Karpas-422 (cell line): Measurements from ENCODE around the gene USP50. TPM values are rescaled to one million over a fixed set of nuclear protein-coding genes. Genes with fewer than 3 reads are reported as not detected.

Source experiments
- DNase-seq: peaks from one replicate; pipeline ENCODE4 v3.0.0-alpha.2; 2015
- H2AFZ ChIP-seq: fragments of 200-600 bp; sonication (generic); 2 replicates; pipeline ENCODE4 v1.6.1; 2014; ENCODE audit warnings: antibody characterized with exemption, low read length, mixed read lengths
- H3K27ac ChIP-seq: fragments of 200-600 bp; sonication (generic); 2 replicates; pipeline ENCODE4 v1.5.1; 2014; ENCODE audit warnings: mild to moderate bottlenecking, low read length, moderate library complexity
- H3K27me3 ChIP-seq: fragments of 200-600 bp; sonication (generic); 2 replicates; pipeline ENCODE4 v1.6.1; 2014; ENCODE audit warnings: low read length, mixed read lengths
- H3K36me3 ChIP-seq: fragments of 200-600 bp; sonication (generic); 2 replicates; pipeline ENCODE4 v1.6.1; 2014; ENCODE audit warnings: low read length, mixed read lengths; ENCODE audit not compliant: insufficient read depth
- H3K4me1 ChIP-seq: fragments of 200-600 bp; sonication (generic); 2 replicates; pipeline ENCODE4 v1.6.1; 2014; ENCODE audit warnings: mild to moderate bottlenecking, low read length, mixed read lengths
- H3K4me2 ChIP-seq: fragments of 200-600 bp; sonication (generic); 2 replicates; pipeline ENCODE4 v1.6.1; 2014; ENCODE audit warnings: low read length, low read depth, mild to moderate bottlenecking; ENCODE audit not compliant: poor library complexity, severe bottlenecking
- H3K4me3 ChIP-seq: fragments of 200-600 bp; sonication (generic); 2 replicates; pipeline ENCODE4 v1.5.1; 2014; ENCODE audit warnings: mild to moderate bottlenecking, antibody characterized with exemption, low read length, mixed read lengths
- H3K79me2 ChIP-seq: fragments of 200-600 bp; sonication (generic); 2 replicates; pipeline ENCODE4 v1.6.1; 2014; ENCODE audit warnings: mild to moderate bottlenecking, low read length, mixed read lengths
- H3K9ac ChIP-seq: fragments of 200-600 bp; sonication (generic); 2 replicates; pipeline ENCODE4 v1.6.0; 2014; ENCODE audit warnings: low read length
- H3K9me2 ChIP-seq: fragments of 200-600 bp; sonication (generic), shearing (Covaris generic); replicated peaks from 2 replicates; pipeline ENCODE4 v1.6.0; 2014; ENCODE audit warnings: mild to moderate bottlenecking, low read length, moderate library complexity; ENCODE audit not compliant: insufficient read depth
- H3K9me3 ChIP-seq: fragments of 300-700, 200-600 bp; sonication (generic); 2 replicates; pipeline ENCODE4 v1.6.1; 2014; ENCODE audit warnings: low read length, mixed read lengths
- H4K20me1 ChIP-seq: fragments of 200-600 bp; sonication (generic); 2 replicates; pipeline ENCODE4 v1.6.1; 2014; ENCODE audit warnings: mild to moderate bottlenecking, antibody characterized with exemption, low read length, low read depth; ENCODE audit not compliant: insufficient read depth
- total RNA-seq: library from RNA; depleted of rRNA; stranded (reverse); fragments of >200 nt; shearing (Covaris generic); gene quantifications from 2 replicates; pipeline ENCODE4 v1.2.3, GENCODE V29; 2014; ENCODE audit warnings: low replicate concordance

USP50 gene
- total RNA-seq, 1 experiment from 2014 or later: not detected

DNA sequence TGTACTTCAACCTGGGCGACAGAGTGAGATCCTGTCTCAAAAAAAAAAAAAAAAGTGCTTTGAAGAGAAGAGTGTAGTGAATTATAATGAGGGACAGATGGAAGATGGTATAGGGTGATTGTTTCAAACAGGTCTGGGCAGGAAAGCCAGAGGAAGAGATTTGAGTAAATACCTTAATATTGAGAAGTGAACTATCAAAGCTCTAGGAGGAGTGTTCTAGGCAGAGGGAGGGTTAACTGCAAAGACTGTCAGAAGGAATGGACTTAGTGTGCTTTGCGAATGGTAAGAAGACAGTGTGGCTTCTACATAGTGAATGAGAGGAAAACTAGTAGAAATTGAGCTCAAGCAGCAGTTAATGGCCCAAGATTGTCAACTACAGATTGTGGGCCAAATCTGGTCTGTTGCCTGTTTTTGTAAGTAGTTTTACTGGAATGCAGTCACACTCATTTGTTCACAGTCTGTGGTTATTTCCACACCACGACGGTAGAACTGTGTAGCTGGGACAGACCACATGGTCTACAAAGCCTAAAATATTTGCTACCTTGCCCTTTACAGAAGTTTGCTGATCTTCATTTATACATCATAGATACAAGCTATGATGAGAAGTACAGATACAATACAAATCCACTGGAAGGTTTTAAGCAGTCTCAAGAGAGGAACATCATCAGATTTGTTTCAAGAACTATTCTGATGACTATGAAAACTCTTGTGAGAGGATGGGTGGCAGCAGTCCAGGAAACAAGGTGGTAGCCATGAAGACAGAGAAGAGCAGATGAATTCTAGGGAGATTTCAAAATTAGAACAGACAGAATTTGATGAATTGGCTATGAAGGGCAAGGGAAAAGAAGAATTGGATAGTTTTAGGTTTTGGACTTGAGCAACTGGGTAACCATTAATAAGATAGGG is 16.5 kb upstream of the USP50 start:
- Histone ChIP-seq H3K4me3 (no peak overlapping the region), H3K9ac (no peak overlapping the region), H3K36me3 (peaks cover 13% of the 10 kb centered on the region; the same call in 1 of the 2 replicates), H3K27me3 (no peaks in the 10 kb centered on the region), H4K20me1 (no peaks in the 10 kb centered on the region), H3K9me2 (no peaks in the 10 kb centered on the region), H3K9me3 (no peaks in the 10 kb centered on the region), H2AFZ (no peak overlapping the region), H3K4me1 (no peaks in the 10 kb centered on the region), H3K27ac (no peak overlapping the region), H3K4me2 (no peak overlapping the region), H3K79me2 (0 out of 2 replicates have a peak, but pooled peaks cover 3% of the 10 kb centered on the region)
- DNase-seq: no peak

- DNase-seq: no peak
- no peaks in the 10 kb centered on the region for H4K20me1 ChIP-seq
- H3K79me2 ChIP-seq: no peaks in the 10 kb centered on the region
- H3K9me3 ChIP-seq: no peaks in the 10 kb centered on the region
- H3K27me3 ChIP-seq: no peaks in the 10 kb centered on the region
- H3K36me3 ChIP-seq: peaks cover 13% of the 10 kb centered on the region; the same call in 1 of the 2 replicates
- H3K4me2 ChIP-seq: no peak overlapping the region
- H3K4me3 ChIP-seq: no peak overlapping the region
- no peak overlapping the region for H3K27ac ChIP-seq
- no peaks in the 10 kb centered on the region for H3K9me2 ChIP-seq
- H3K4me1 ChIP-seq: no peaks in the 10 kb centered on the region
- no peak overlapping the region for H2AFZ ChIP-seq
- no peak overlapping the region for H3K9ac ChIP-seq
Observed at GRCh38 chr15:50558012-50558411, 11.5 kb upstream of the USP50 start.

DNA sequence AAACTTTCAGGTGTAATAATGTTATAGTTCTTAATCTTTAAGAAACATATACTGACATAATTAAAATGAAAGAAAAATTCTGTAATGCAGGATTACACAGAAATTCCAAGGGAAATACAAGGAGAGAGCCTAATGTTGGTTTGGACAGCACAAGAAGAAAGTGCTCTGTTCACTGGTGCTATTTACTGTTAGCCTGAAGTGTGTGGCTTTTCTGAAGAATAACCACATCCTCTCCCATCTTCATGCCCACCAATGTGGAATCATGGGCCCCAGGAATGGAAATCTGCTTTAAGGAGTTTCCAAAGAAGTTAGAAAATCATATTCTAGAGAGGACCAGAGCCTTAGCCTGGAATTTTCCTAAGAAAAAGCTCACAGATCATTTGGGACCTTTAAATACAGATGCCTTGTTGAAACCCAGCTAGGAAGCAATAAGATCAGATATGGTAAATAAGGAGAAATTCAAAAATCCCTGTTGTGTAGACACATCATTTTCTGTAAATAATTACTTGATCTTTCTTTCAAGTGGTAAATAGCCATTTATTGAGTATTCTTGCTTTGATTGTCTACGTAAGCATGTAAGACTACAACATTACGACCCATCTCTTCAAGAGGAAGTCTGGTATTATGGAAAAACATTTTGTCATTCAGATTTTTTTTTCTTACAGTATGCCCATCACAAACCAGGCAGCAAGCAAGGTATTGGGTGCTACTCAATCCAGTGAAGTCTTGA is 10.3 kb upstream of the USP50 start:
- Histone ChIP-seq H2AFZ (no peak overlapping the region), H3K9ac (no peak overlapping the region), H3K36me3 (peaks cover 12% of the 10 kb centered on the region; the same call in 1 of the 2 replicates), H3K79me2 (no peaks in the 10 kb centered on the region), H3K9me2 (no peaks in the 10 kb centered on the region), H3K4me1 (no peaks in the 10 kb centered on the region), H3K4me3 (no peak overlapping the region), H3K27ac (no peak overlapping the region), H3K9me3 (no peaks in the 10 kb centered on the region), H3K27me3 (no peaks in the 10 kb centered on the region), H3K4me2 (no peak overlapping the region), H4K20me1 (no peaks in the 10 kb centered on the region)
- DNase-seq: no peak

- H3K4me2 ChIP-seq: no peak overlapping the region
- H3K79me2 ChIP-seq: no peaks in the 10 kb centered on the region
- H3K36me3 ChIP-seq: no peaks in the 10 kb centered on the region
- H4K20me1 ChIP-seq: no peaks in the 10 kb centered on the region
- H3K4me1 ChIP-seq: no peaks in the 10 kb centered on the region
- no peak overlapping the region for H3K9ac ChIP-seq
- no peak overlapping the region for H2AFZ ChIP-seq
- no peaks in the 10 kb centered on the region for H3K9me3 ChIP-seq
- no peaks in the 10 kb centered on the region for H3K9me2 ChIP-seq
- H3K4me3 ChIP-seq: no peak overlapping the region
- DNase-seq: no peak
- H3K27ac ChIP-seq: no peak overlapping the region
- no peaks in the 10 kb centered on the region for H3K27me3 ChIP-seq
Observed at GRCh38 chr15:50552238-50552637, 5.8 kb upstream of the USP50 start.

DNA sequence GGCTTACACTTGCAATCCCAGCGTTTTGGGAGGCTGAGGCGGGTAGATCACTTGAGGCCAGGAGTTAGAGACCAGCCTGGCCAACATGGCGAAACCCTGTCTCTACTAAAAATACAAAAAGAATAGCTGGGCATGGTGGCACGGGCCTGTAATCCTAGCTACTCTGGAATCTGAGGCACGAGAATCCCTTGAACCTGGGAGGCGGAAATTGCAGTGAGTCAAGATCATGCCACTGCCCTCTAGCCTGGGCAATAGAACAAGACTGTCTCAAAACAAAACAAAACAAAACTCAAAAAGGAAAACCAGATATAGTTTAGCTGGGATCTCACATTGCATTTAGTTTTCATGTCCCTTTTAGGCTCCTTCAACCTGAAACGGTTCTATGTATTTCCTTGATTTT is 2.9 kb upstream of the USP50 start:
- Histone ChIP-seq H3K9me3 (no peaks in the 10 kb centered on the region), H3K4me1 (no peaks in the 10 kb centered on the region), H3K9me2 (no peaks in the 10 kb centered on the region), H3K36me3 (no peaks in the 10 kb centered on the region), H3K4me3 (no peak overlapping the region), H3K27ac (no peak overlapping the region), H3K79me2 (no peaks in the 10 kb centered on the region), H3K4me2 (no peak overlapping the region), H2AFZ (no peak overlapping the region), H3K27me3 (no peaks in the 10 kb centered on the region), H3K9ac (no peak overlapping the region), H4K20me1 (no peaks in the 10 kb centered on the region)
- no peak for DNase-seq

DNA sequence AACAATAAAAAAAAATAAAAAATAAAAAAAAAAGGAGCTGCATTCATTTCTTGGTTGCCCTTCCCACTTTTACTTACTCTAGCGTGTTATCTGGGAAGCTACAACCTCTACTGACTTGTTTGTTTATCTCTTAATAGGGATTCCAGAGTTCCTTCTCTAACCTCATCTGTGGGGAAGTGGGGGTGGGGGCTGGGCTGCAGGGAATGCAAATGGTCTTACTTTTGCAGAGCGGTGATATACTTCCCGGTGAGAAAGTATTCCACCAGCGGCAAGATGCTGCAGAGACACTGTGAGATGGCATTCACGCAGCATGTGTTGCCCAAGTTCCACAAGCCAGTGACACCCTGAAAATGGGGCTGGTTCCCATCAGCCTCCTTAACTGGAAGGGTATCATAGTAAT is 2.1 kb downstream of the USP50 start:
- Histone ChIP-seq H3K36me3 (no peaks in the 10 kb centered on the region), H3K9me3 (no peaks in the 10 kb centered on the region), H4K20me1 (no peaks in the 10 kb centered on the region), H3K79me2 (no peaks in the 10 kb centered on the region), H3K9me2 (no peaks in the 10 kb centered on the region), H3K9ac (no peak overlapping the region), H3K27ac (no peak overlapping the region), H3K27me3 (no peaks in the 10 kb centered on the region), H3K4me2 (no peak overlapping the region), H3K4me1 (no peaks in the 10 kb centered on the region), H2AFZ (no peak overlapping the region), H3K4me3 (no peak overlapping the region)
- no peak for DNase-seq

GRCh38 chr15:50543556-50543955 is 2.9 kb downstream of the USP50 start:
- Histone ChIP-seq H3K27ac (no peak overlapping the region), H3K9ac (no peak overlapping the region), H3K9me3 (no peaks in the 10 kb centered on the region), H3K4me1 (no peaks in the 10 kb centered on the region), H3K36me3 (no peaks in the 10 kb centered on the region), H3K27me3 (no peaks in the 10 kb centered on the region), H3K79me2 (no peaks in the 10 kb centered on the region), H3K4me2 (no peak overlapping the region), H2AFZ (no peak overlapping the region), H4K20me1 (no peaks in the 10 kb centered on the region), H3K4me3 (no peak overlapping the region), H3K9me2 (no peaks in the 10 kb centered on the region)
- no peak for DNase-seq

DNA sequence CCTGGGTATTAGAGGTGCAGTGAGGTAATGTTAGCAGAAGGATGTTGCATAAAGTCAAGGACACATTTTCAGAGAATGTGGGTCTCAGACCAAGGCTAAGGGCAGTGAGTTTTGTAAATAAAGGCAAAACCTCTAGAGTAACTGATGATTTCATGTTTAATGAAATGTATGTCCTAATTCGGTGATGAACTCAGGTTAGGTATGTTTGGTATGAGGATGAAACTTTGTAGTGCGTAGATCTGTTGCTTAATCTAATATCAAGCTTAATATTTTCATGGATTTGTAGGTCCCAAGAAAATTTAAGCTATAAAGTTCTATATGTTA is 3.6 kb downstream of the USP50 start:
- H3K4me3 ChIP-seq: no peak overlapping the region
- H3K4me1 ChIP-seq: no peaks in the 10 kb centered on the region
- DNase-seq: no peak
- no peak overlapping the region for H3K4me2 ChIP-seq
- H3K36me3 ChIP-seq: no peaks in the 10 kb centered on the region
- H3K27ac ChIP-seq: no peak overlapping the region
- no peak overlapping the region for H3K9ac ChIP-seq
- H2AFZ ChIP-seq: no peak overlapping the region
- no peaks in the 10 kb centered on the region for H3K9me3 ChIP-seq
- H3K79me2 ChIP-seq: no peaks in the 10 kb centered on the region
- H3K27me3 ChIP-seq: no peaks in the 10 kb centered on the region
- H4K20me1 ChIP-seq: no peaks in the 10 kb centered on the region
- no peaks in the 10 kb centered on the region for H3K9me2 ChIP-seq
